Measurements from ENCODE around the gene TJP1.

Gene TJP1

GRCh38 chr15:29822100-29822683 is at the start of gene TJP1:
Gene TJP1 (minus strand): TSS chr15:29822468. CDS start chr15:29822028, 440 bp downstream.
- peak; percentile 44 for DNase-seq

- no peak for DNase-seq
Observed at GRCh38 chr15:29871401-29871800, 49.1 kb upstream of the TJP1 start.

- no peak for DNase-seq
Observed at GRCh38 chr15:29870495-29871151, 48.4 kb upstream of the TJP1 start.

GRCh38 chr15:29867241-29868000 is 45.2 kb upstream of the TJP1 start:
- no peak for DNase-seq

GRCh38 chr15:29866337-29866736 is 44.1 kb upstream of the TJP1 start:
- DNase-seq: no peak

- DNase-seq: no peak
Observed at GRCh38 chr15:29864501-29864900, 42.2 kb upstream of the TJP1 start.

- no peak for DNase-seq
Observed at GRCh38 chr15:29863438-29863837, 41.2 kb upstream of the TJP1 start.

- no peak for DNase-seq
Observed at GRCh38 chr15:29862271-29862670, 40.0 kb upstream of the TJP1 start.

GRCh38 chr15:29860872-29861271 is 38.6 kb upstream of the TJP1 start:
- no peak for DNase-seq

GRCh38 chr15:29859973-29860715 is 37.9 kb upstream of the TJP1 start:
- DNase-seq: no peak

GRCh38 chr15:29859293-29859692 is 37.0 kb upstream of the TJP1 start:
- DNase-seq: no peak

- no peak for DNase-seq
Observed at GRCh38 chr15:29857221-29857789, 35.0 kb upstream of the TJP1 start.

- DNase-seq: no peak
Observed at GRCh38 chr15:29854413-29854812, 32.1 kb upstream of the TJP1 start.

- no peak for DNase-seq
Observed at GRCh38 chr15:29853211-29853987, 31.1 kb upstream of the TJP1 start.

GRCh38 chr15:29852201-29852600 is 29.9 kb upstream of the TJP1 start:
- no peak for DNase-seq

GRCh38 chr15:29849716-29850115 is 27.4 kb upstream of the TJP1 start:
- no peak for DNase-seq

GRCh38 chr15:29849218-29849617 is 26.9 kb upstream of the TJP1 start:
- DNase-seq: no peak

GRCh38 chr15:29844290-29844903 is 22.1 kb upstream of the TJP1 start:
- no peak for DNase-seq

- no peak for DNase-seq
Observed at GRCh38 chr15:29842290-29842689, 20.0 kb upstream of the TJP1 start.

- no peak for DNase-seq
Observed at GRCh38 chr15:29840926-29841325, 18.7 kb upstream of the TJP1 start.

- no peak for DNase-seq
Observed at GRCh38 chr15:29840054-29840453, 17.8 kb upstream of the TJP1 start.
